ENCODE results near the gene CYP51A1.
"Not testable (repeated sequence)": the region's sequence is repeated elsewhere in the genome, so short reads cannot be mapped to it uniquely, and the experiment has no call there.

CYP51A1 gene

GRCh38 chr7:92134271-92135051 is at the start of gene CYP51A1:
Gene CYP51A1 (minus strand): TSS chr7:92134477. CDS start chr7:92134364, 113 bp downstream.
- peak; percentile 83 for DNase-seq

GRCh38 chr7:92178928-92179924 is 44.9 kb upstream of the CYP51A1 start, which contains the start of gene LRRD1:
Gene LRRD1 (minus strand): TSS chr7:92179142. CDS start chr7:92165202, 13,940 bp downstream.
- peak; percentile 84 for DNase-seq

DNA sequence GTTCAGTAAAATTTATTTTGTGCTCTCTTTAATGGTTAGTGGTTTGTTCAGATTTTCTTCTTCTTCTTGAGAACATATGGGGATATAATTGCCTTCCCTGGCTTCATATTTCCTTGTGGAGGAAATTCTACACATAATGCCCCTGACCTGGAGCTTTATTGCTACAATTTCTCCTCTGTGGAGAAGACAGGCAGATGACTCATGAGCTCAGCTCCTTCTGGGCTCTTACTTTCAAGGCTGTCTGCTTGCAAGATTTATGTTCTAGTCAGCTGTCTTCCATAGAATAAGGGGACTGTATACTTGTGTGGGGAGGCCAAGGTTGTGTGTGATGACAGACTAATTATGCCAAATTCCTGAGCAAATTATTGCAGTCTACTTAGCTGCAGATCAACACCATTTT is 43.1 kb upstream of the CYP51A1 start:
- peak; percentile 51 for DNase-seq

DNA sequence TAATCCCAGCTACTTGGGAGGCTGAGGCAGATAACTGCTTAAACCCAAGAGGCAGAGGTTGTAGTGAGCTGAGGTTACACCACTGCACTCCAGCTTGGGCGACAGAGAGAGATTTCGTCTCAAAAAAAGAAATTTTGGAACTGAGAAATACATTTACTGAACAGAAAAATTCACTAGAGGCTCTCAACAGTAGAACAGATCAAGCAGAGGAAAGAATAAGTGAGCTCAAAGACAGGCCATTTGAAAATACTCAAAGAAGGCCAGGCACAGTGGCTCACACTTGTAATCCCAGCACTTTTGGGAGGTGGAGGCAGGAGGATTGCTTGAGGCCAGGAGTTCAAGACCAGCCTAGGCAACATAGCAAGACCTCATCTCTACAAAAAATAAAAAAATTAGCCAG is 35.3 kb upstream of the CYP51A1 start:
- DNase-seq = not testable (repeated sequence)

- DNase-seq = no peak
Measured at GRCh38 chr7:92161271-92161670, 27.0 kb upstream of the CYP51A1 start.

- peak; percentile 97 for DNase-seq
Measured at GRCh38 chr7:92158660-92159575, 24.6 kb upstream of the CYP51A1 start.

GRCh38 chr7:92156990-92157389 is 22.7 kb upstream of the CYP51A1 start:
- no peak for DNase-seq

- no peak for DNase-seq
Measured at GRCh38 chr7:92155108-92155739, 20.9 kb upstream of the CYP51A1 start.

DNA sequence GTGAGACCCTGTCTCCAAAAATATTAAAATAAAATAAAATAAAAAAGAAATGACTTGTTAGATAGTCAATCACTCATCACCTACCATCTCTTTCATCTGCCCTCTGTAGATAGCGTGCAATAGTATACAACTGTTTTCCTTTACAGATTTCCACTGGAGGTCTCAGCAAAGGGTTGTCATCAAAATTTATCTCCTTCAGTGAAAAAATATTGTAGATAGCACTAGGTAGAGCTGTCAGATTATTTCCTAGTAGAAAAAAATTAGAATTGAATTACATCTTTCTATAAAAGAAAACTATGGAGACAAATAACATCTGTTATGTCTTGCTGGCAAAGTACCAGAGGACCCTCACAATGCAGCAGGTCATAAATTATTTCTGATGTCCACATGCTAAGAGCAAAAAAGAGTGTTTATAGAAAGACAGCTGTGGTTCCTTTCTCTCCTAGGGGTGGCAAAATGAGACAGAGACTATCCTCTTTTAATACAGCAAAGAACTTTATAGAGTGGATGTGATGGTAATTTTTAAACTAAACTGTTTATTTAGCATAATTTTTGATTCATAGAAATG is 16.3 kb upstream of the CYP51A1 start:
- DNase-seq = no peak

DNA sequence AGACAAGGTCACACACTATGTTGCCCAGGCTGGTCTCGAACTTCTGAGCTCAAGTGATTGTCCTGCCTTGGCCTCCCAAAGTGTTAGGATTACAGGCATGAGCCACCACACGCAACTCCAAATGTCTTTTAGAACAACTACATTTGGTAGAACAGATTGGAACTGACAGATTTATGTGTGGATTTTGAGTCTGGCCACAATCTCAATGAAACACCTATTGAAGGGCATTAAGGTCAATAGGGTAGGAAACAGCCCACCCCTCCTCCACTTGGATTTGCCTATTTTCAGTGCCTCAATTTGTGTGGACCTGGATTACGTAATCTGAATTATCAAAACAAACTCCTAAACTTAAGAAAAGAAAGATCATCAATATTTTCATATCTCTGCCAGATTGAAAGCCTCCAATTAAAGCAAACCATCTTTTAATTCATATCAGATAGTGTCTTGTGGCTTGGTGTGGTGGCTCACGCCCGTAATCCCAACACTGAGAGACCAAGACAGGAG is 15.5 kb upstream of the CYP51A1 start:
- DNase-seq = no peak

DNA sequence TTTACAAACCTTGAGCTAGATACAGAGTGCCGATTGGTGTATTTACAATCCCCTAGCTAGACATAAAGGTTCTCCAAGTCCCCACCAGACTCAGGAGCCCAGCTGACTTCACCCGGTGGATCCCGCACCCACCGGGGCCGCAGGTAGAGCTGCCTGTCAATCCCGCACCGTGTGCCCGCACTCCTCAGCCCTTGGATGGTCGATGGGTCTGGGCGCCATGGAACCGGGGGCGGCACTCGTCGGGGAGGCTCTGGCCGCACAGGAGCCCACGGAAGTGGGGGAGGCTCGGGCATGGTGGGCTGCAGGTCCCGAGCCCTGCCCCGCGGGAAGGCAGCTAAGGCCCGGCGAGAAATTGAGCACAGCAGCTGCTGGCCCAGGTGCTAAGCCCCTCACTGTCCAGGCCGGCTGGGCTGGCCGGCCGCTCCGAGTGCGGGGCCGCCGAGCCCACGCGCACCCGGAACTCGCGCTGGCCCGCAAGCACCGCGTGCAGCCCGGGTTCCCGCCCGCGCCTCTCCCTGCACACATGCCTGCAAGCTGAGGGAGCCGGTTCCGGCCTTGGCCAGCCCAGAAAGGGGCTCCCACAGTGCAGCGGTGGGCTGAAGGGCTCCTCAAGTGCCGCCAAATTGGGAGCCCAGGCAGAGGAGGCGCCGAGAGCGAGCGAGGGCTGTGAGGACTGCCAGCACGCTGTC is 9.1 kb upstream of the CYP51A1 start:
- DNase-seq = not testable (repeated sequence)

DNA sequence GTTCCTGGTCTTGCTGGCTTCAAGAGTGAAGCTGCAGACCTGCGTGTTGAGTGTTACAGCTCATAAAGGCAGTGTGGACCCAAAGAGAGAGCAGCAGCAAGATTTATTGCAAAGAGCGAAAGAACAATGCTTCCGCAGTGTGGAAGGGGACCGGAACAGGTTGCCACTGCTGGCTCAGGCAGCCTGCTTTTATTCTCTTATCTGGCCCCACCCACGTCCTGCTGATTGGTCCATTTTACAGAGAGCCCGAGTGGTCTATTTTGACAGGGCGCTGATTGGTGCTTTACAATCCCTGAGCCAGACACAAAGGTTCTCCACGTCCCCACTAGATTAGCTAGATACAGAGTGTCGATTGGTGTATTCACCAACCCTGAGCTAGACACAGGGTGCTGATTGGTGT is 8.5 kb upstream of the CYP51A1 start:
- not testable (repeated sequence) for DNase-seq

- DNase-seq = no peak
Measured at GRCh38 chr7:92141161-92141560, 6.9 kb upstream of the CYP51A1 start.

DNA sequence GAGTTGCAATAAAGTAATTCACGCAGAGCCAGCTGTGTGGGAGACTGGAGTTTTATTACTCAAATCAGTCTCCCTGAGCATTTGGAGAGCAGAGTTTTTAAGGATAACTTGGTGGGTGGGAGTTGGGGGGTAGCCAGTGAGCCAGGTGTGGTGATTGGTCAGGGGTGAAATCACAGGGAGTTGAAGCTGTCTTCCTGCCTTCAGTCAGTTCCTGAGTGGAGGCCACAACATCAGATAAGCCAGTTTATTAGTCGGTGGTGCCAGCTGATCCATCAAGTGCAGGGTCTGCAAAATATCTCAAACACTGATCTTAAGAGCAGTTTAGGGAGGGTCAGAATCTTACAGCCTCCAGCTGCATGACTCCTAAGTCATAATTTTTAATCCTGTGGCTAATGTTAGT is 3.3 kb upstream of the CYP51A1 start:
- DNase-seq = no peak

DNA sequence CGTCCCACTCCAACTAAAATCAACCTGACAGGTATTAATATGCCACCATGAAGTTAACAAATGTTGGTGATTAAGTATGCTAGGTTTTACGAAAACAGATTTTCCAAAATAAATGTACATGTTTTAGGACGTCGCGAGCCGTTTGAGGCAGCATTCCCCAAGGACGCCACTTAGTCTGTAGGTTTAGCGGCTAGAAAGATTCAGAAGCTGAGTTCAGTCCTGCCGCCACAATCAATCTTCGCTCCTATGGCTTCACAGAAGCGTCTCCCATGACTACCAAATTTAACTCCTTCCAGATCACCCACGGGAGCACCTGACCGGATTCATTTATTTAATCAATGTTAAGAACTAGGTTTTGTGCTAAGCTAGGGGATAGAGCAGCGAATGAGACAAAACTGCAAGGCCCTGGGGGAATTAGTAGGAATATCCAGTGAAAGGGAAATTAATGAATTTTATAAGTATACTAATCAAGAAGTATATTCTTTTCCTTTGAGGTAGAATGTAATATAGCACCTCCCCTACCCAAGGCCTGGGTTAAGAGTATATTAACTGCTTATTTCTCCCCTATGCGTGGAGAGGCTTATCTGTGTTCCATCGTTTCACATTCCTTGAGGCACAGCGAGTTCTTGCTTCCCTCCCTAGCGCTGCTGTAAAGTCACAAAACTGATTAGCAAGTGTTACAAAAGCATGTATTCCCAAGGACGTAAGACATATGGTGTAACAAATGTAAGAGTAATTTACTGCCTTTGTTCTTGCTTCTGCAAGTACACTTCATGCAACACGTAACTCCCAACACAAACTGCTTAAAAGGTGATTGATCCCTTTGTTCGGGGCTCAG is 994 bp upstream of the CYP51A1 start:
- DNase-seq = peak; percentile 27

DNA sequence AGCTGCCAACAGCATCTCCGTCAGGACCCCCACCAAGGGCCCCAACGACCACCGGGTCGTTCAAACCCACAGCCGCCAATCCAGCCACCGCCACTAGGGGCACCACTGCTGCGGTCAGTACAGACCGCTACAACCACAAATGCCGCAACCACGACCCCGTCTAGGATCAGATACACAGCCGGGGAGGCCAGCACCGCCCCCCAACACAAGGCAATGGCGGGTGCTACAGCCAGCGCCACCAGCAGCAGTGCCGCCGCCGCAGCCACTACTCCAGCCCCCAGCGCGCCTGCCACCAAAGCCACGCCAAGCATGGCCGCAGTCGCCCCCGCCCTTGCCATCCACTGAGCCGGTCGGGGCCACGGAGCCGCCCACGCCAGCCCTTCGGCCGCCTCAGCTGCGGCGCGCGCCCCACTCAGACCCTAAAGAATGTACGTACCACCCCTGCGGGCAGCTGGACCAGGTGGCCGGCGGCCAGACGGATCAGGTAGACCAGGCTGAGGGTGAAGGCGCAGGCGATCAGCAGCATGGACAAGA is 473 bp downstream of the CYP51A1 start:
- peak; percentile 12 for DNase-seq

DNA sequence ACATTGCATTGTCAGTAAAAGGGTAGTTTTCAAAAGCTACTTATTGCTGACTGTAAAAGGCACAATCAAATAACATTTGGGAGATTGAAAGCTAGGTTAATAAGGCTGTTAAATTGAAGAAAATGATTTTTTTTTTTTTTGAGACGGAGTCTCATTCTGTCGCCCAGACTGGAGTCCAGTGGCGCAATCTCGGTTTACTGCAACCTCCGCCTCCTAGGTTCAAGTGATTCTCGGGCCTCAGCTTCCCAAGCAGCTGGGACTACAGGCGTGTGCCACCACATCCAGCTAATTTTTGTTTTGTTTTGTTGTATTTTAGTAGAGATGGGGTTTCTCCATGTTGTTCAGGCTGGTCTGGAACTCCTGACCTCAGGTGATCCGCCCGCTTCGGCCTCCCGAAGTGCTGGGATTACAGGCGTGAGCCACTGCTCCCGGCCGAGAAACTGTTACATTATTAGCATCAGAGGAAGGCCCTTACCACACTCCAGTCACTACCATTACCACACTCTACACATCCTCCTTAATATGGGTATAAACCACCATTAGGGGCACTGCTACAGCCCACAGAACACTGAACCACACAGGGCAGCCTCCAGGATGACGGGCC is 1.0 kb downstream of the CYP51A1 start:
- no peak for DNase-seq

DNA sequence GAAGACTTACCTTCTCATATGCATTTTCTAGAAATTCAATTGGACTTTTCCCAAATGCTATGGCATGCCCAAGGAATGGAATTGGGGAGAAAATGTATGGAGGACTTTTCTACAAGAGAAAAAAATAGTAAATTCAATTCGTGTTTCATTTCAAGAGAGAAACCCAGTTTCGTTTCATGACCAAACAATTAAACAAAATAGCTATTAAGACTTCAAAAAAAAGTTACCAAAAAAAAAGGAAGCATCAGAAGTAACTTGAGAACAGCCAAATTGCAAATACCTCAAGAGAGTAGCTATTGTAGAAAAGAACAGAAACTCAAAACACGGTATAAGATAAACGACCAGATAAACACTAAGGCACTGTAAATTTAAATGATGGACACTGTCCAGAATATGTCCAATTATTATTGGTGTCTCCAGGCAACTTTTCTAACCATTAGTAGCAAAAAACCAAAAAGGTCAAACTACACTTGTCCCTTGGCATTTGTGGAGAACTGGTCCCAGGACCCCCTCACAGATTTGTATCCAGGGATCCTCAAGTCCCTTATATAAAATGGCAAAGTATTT is 2.4 kb downstream of the CYP51A1 start:
- DNase-seq = no peak

DNA sequence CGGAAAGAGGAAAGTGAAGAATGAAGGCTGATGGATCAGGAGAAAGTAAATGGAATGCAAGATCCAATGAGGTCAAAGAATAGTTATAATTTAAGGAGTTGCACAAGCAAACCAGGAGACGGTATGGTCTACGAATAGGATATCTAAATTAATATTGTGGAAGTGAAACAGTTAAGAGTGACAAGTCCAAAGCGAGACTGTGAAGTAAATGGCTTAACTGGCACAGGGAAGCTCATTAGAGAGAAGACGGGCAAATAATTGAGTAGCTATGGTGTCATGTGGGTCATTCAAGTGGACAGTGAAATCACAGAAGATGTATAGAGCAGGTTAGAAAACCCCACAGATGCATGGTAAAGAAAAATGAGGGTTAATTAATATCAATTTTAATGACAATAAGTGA is 3.2 kb downstream of the CYP51A1 start:
- no peak for DNase-seq
